Neural progenitor cell (in vitro differentiated cells): ENCODE measurements around the gene KLHDC8A.

ENCODE experiments used
- CTCF ChIP-seq: fragments of 200-600 bp; sonication (generic); IDR thresholded peaks from 2 replicates; pipeline ENCODE4 v1.5.1; 2017; ENCODE audit warnings: antibody characterized with exemption, mild to moderate bottlenecking
- EZH2 ChIP-seq: fragments of 200-600 bp; sonication (generic); IDR thresholded peaks from 2 replicates; pipeline ENCODE4 v1.6.1; 2017; ENCODE audit warnings: antibody characterized with exemption, mild to moderate bottlenecking, moderate library complexity
- EZH2phosphoT487 ChIP-seq: fragments of 200-600 bp; sonication (generic); IDR thresholded peaks from 2 replicates; pipeline ENCODE4 v1.6.1; 2017; ENCODE audit warnings: antibody characterized with exemption

DNA sequence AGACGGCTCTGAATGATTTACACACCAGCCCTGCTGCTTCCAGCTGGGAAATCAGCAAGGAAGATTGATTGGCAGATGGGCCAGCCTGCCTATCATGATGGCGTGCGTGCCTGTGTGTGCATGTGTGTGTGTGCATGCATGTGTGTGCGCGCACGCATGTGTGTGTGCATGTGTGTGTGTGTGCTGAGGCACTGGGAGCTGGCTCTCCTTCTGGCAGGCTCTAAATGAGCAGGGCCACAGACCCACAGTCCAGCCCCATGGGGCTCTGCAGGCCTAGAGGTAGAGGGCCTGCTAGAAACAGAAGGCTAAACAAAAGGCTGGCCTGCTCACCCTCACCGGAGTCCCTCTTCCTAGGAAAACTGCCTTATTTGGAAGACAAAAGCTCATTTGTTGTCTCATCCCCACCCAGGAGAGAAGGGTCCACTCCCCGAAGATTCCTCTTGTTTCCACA is 6.0 kb downstream of the KLHDC8A start:
- TF ChIP-seq EZH2 (no peak), CTCF (no peak), EZH2phosphoT487 (no peak)
